HepG2 (cell line): ENCODE results near the gene TASP1. TPM values are rescaled to one million over a fixed set of nuclear protein-coding genes. Genes with fewer than 3 reads are reported as not detected.

Source experiments
- ATAC-seq: fragments of 200-7000 bp; cut with Tn5 transposase; 3 replicates; pipeline ENCODE4 v1.9.1; 2020; ENCODE audit warnings: mild to moderate bottlenecking, moderate library complexity
- BruUV-seq: library from RNA; stranded (reverse); fragments of 400-500 nt; replicated peaks from 2 replicates; lab custom pipeline; 2021; lab: Mats Ljungman, UMichigan
- CTCF ChIA-PET: fragments of 300-600 bp; formaldehyde crosslinking; extraction: SDS; loops from one replicate; lab custom pipeline; 2021; ENCODE audit warnings: low total read pairs, inconsistent platforms, low intra/inter-chr PET ratio; lab: Yijun Ruan, JAX
- POLR2A ChIA-PET: fragments of 350-600 bp; sonication (Branson Sonifier 250); formaldehyde crosslinking; loops from one replicate; lab custom pipeline; 2020; ENCODE audit warnings: antibody characterized with exemption, inconsistent platforms; lab: Yijun Ruan, JAX
- DNase-seq: peaks from one replicate; pipeline ENCODE4 v3.0.0-alpha.2; 2015; ENCODE audit warnings: low spot score
- FAIRE-seq: peaks from 3 replicates; lab custom pipeline; 2011; peaks lifted over from hg19 to GRCh38; lab: Jason Lieb, UNC
- H2AFZ ChIP-seq: one replicate; pipeline ENCODE4 v1.6.1; 2011; ENCODE audit warnings: low read length, inconsistent platforms
- H3K27ac ChIP-seq: fragments of 300-600 bp; 3 replicates; pipeline ENCODE4 v1.8.0; 2011; ENCODE audit warnings: mixed run types, mild to moderate bottlenecking, mixed read lengths, low read length, inconsistent platforms; ENCODE audit not compliant: insufficient read depth; ENCODE audit errors: extremely low read length
- H3K27me3 ChIP-seq, 2 experiments: fragments of 200-600 bp in 1 of 2; 2 replicates in 1 of 2; 3 replicates in 1 of 2; pipeline versions ENCODE4 v1.6.0 to v1.8.0; 2011; ENCODE audit warnings: low read length in 2 of 2, mild to moderate bottlenecking in 2 of 2, moderate library complexity in 2 of 2, inconsistent platforms in 1 of 2; ENCODE audit not compliant: insufficient read depth in 2 of 2, control insufficient read depth in 1 of 2
- H3K36me3 ChIP-seq, 2 experiments: fragments of 200-600 bp in 1 of 2; replicated peaks in 1 of 2; 2 replicates in 1 of 2; 3 replicates in 1 of 2; pipeline versions ENCODE4 v1.5.1 to v1.8.0; 2011; ENCODE audit warnings: low read length in 2 of 2, inconsistent platforms in 1 of 2; ENCODE audit not compliant: insufficient read depth in 2 of 2, control insufficient read depth in 1 of 2
- H3K4me1 ChIP-seq: 2 replicates; pipeline ENCODE4 v1.5.1; 2012; ENCODE audit warnings: low read length, inconsistent platforms; ENCODE audit not compliant: insufficient read depth
- H3K4me2 ChIP-seq: 2 replicates; pipeline ENCODE4 v1.6.0; 2011; ENCODE audit warnings: low read depth, low read length, inconsistent platforms
- H3K4me3 ChIP-seq, 3 experiments: fragments of 200-600 bp in 1 of 3; sonication (generic), shearing (Covaris generic) in 1 of 3; replicated peaks in 1 of 3; 2 replicates each; pipeline ENCODE4 v1.5.1; 2011 to 2016; ENCODE audit warnings: low read length in 3 of 3, inconsistent platforms in 2 of 3, low read depth in 2 of 3, mild to moderate bottlenecking in 2 of 3, control low read depth in 1 of 3, mixed read lengths in 1 of 3; ENCODE audit not compliant: insufficient read depth in 1 of 3
- H3K79me2 ChIP-seq: one replicate; pipeline ENCODE4 v1.6.1; 2011; ENCODE audit warnings: low read length, inconsistent platforms; ENCODE audit not compliant: insufficient read depth
- H3K9ac ChIP-seq: 2 replicates; pipeline ENCODE4 v1.6.0; 2011; ENCODE audit warnings: mild to moderate bottlenecking, low read depth, low read length, inconsistent platforms; ENCODE audit not compliant: insufficient read depth
- H3K9me3 ChIP-seq: 2 replicates; pipeline ENCODE4 v1.5.1; 2012; ENCODE audit warnings: mild to moderate bottlenecking, low read length
- H4K20me1 ChIP-seq: 2 replicates; pipeline ENCODE4 v1.6.0; 2011; ENCODE audit warnings: inconsistent platforms, mild to moderate bottlenecking, low read length, moderate library complexity; ENCODE audit not compliant: insufficient read depth
- CBX1 ChIP-seq: IDR thresholded peaks from one replicate; pipeline ENCODE4 v1.6.1; 2016; ENCODE audit warnings: antibody characterized with exemption, low read depth
- GATA4 ChIP-seq: sonication (generic); IDR thresholded peaks from 2 replicates; pipeline ENCODE4 v1.6.1; 2016; ENCODE audit warnings: antibody characterized with exemption, low read depth, borderline replicate concordance
- HNRNPL ChIP-seq: fragments of 200-400 bp; formaldehyde crosslinking; IDR thresholded peaks from 2 replicates; pipeline ENCODE4 v1.6.1; 2017; ENCODE audit warnings: mild to moderate bottlenecking, low read depth, low read length
- IRF9 ChIP-seq: sonication (generic); formaldehyde crosslinking; IDR thresholded peaks from 2 replicates; pipeline ENCODE4 v1.8.0; 2022; ENCODE audit warnings: missing genetic modification reagents, mild to moderate bottlenecking, borderline replicate concordance
- MAZ ChIP-seq, 2 experiments: sonication (generic) in 1 of 2; formaldehyde crosslinking in 1 of 2; IDR thresholded peaks; 2 replicates each; pipeline versions ENCODE4 v1.5.0 to v1.6.1; 2012 to 2020; ENCODE audit warnings: low read depth in 2 of 2, mild to moderate bottlenecking in 2 of 2, borderline replicate concordance in 1 of 2, improper control_type of control experiment in 1 of 2, low read length in 1 of 2, missing genetic modification reagents in 1 of 2, moderate library complexity in 1 of 2
- ONECUT2 ChIP-seq: sonication (generic); formaldehyde crosslinking; IDR thresholded peaks from 2 replicates; pipeline ENCODE4 v1.4.0; 2020; ENCODE audit warnings: missing genetic modification reagents
- PBX3 ChIP-seq: sonication (generic); formaldehyde crosslinking; IDR thresholded peaks from 2 replicates; pipeline ENCODE4 v1.8.1; 2023; ENCODE audit warnings: missing genetic modification reagents, inconsistent platforms, borderline replicate concordance
- PLRG1 ChIP-seq: fragments of 450-650 bp; conservative IDR thresholded peaks from 2 replicates; pipeline ENCODE4 v1.6.1; 2016
- PREB ChIP-seq: sonication (generic); formaldehyde crosslinking; IDR thresholded peaks from 2 replicates; pipeline ENCODE4 v1.4.0; 2020; ENCODE audit warnings: missing genetic modification reagents
- SNAPC2 ChIP-seq: sonication (generic); formaldehyde crosslinking; IDR thresholded peaks from 2 replicates; pipeline ENCODE4 v1.8.1; 2022; ENCODE audit warnings: mild to moderate bottlenecking, missing genetic modification reagents
- ZBTB46 ChIP-seq: sonication (generic); formaldehyde crosslinking; IDR thresholded peaks from 2 replicates; pipeline ENCODE4 v1.4.0; 2020; ENCODE audit warnings: mild to moderate bottlenecking, missing genetic modification reagents, borderline replicate concordance
- ZBTB8A ChIP-seq: sonication (generic); formaldehyde crosslinking; IDR thresholded peaks from 2 replicates; pipeline ENCODE4 v1.4.0; 2020; ENCODE audit warnings: mild to moderate bottlenecking, low read depth, missing genetic modification reagents, borderline replicate concordance
- ZNF121 ChIP-seq: sonication (generic); formaldehyde crosslinking; IDR thresholded peaks from 2 replicates; pipeline ENCODE4 v1.5.0; 2020; ENCODE audit warnings: mild to moderate bottlenecking, missing genetic modification reagents
- ZNF230 ChIP-seq: sonication (generic); formaldehyde crosslinking; IDR thresholded peaks from 2 replicates; pipeline ENCODE4 v1.4.0; 2020; ENCODE audit warnings: mild to moderate bottlenecking, missing genetic modification reagents
- ZNF329 ChIP-seq: sonication (generic); formaldehyde crosslinking; IDR thresholded peaks from 2 replicates; pipeline ENCODE4 v1.9.0; 2021; ENCODE audit warnings: low read depth, mild to moderate bottlenecking, missing genetic modification reagents
- ZNF574 ChIP-seq: sonication (generic); formaldehyde crosslinking; IDR thresholded peaks from 2 replicates; pipeline ENCODE4 v1.4.0; 2020; ENCODE audit warnings: missing genetic modification reagents
- in situ Hi-C: cut with HindIII; loops from 2 replicates; pipeline ENCODE4 v1.10.0; 2017; ENCODE audit warnings: low pct_unique_long_range_greater_than_20kb; ENCODE audit not compliant: extremely low pct_ligation_motif_present
- intact Hi-C: fragments of 100-400 bp; cut with micrococcal nuclease; formaldehyde crosslinking; loops from one replicate; pipeline ENCODE4 v1.10.0; 2022; ENCODE audit not compliant: unreplicated experiment
- polyA plus RNA-seq, 8 experiments: library from polyadenylated mRNA; depleted of rRNA in 3 of 8; stranded (reverse) in 7 of 8; unstranded in 1 of 8; fragments of >200 nt; fragmentation: Illumina TruSeq in 4 of 8; extraction: Trizol in 4 of 8; gene quantifications; 2 replicates each; pipeline versions ENCODE4 v1.2.1 to v1.2.3, GENCODE V29; 2011 to 2016; ENCODE audit warnings: low read depth in 4 of 8, missing spikeins in 1 of 8, mixed read lengths in 1 of 8; ENCODE audit not compliant: insufficient read depth in 1 of 8
- total RNA-seq, 5 experiments: library from RNA; depleted of rRNA; stranded (reverse); fragments of >200 nt; fragmentation: Illumina TruSeq; extraction: Trizol; gene quantifications; 2 replicates each; pipeline ENCODE4 v1.2.3, GENCODE V29; 2016; ENCODE audit warnings: low read depth in 1 of 5

Gene TASP1
- total and polyA plus RNA-seq, 2 of the 13 experiments (the other 11 are each of a cell fraction or from before 2014, with no cell fraction given): 10.0 to 25.2 TPM

GRCh38 chr20:13442986-13443385, 195.7 kb downstream of the TASP1 start (continued):
- TF ChIP-seq ZBTB46 (CRISPR knock-in tag): no peak
- no peak for TF ChIP-seq SNAPC2 (CRISPR knock-in tag)
- no peak for TF ChIP-seq IRF9 (CRISPR knock-in tag)
- TF ChIP-seq ZNF121: no peak
- TF ChIP-seq ZNF230 (CRISPR knock-in tag): no peak
- TF ChIP-seq CBX1: no peak

GRCh38 chr20:13441388-13441787, 197.3 kb downstream of the TASP1 start:
- Histone ChIP-seq H3K9me3 (peaks cover 7% of the 10 kb centered on the region; the same call in 1 of the 2 replicates), H3K79me2 (no peaks in the 10 kb centered on the region), H3K36me3 (no peaks in the 10 kb centered on the region), H3K9ac (no peak overlapping the region), H3K4me3 (no peak overlapping the region), H3K27me3 (no peaks in the 10 kb centered on the region), H4K20me1 (no peaks in the 10 kb centered on the region), H3K4me1 (peaks cover 8% of the 10 kb centered on the region), H3K27ac (no peak overlapping the region), H2AFZ (no peak overlapping the region), H3K4me2 (no peak overlapping the region)
- POLR2A ChIA-PET: interaction anchor here (0.6 kb wide), 1 partner anchor 121 kb away, joined by 4 read pairs; no protein-coding TSS in a partner anchor
- intact Hi-C loops (no loop called here), in situ Hi-C loops (no loop called here)
- DNase-seq: no peak
- ATAC-seq: no peak
- CTCF ChIA-PET: no interaction called here
- BruUV-seq: no TSS peak
- no peak for FAIRE-seq
- no peak for TF ChIP-seq PBX3 (CRISPR knock-in tag)
- no peak for TF ChIP-seq ZBTB8A (CRISPR knock-in tag)
- TF ChIP-seq PLRG1: no peak
- no peak for TF ChIP-seq HNRNPL
- no peak for TF ChIP-seq ZNF574
- TF ChIP-seq MAZ (IDR thresholded peaks at IDR 0.05; ENCODE audit: borderline replicate concordance, low read depth, low read length): no peak
- TF ChIP-seq MAZ (CRISPR knock-in tag; IDR thresholded peaks at IDR 0.05; ENCODE audit: low read depth): no peak
- no peak for TF ChIP-seq ZNF329 (CRISPR knock-in tag)
- no peak for TF ChIP-seq PREB (CRISPR knock-in tag)
- TF ChIP-seq GATA4: no peak
- no peak for TF ChIP-seq ONECUT2 (CRISPR knock-in tag)
